ENCODE results near the gene CDC42SE1. TPM values are rescaled to one million over a fixed set of nuclear protein-coding genes. Genes with fewer than 3 reads are reported as not detected.

Gene CDC42SE1
- total and polyA plus RNA-seq, 9 of the 15 experiments (the other 6 are each of a cell fraction or from before 2014, with no cell fraction given), result 78.1 to 189 (median 114) TPM

GRCh38 chr1:151070474-151071276 is 11.3 kb upstream of the CDC42SE1 start, which contains the start of gene GABPB2 (continued):
- TF ChIP-seq, protein P1, sequence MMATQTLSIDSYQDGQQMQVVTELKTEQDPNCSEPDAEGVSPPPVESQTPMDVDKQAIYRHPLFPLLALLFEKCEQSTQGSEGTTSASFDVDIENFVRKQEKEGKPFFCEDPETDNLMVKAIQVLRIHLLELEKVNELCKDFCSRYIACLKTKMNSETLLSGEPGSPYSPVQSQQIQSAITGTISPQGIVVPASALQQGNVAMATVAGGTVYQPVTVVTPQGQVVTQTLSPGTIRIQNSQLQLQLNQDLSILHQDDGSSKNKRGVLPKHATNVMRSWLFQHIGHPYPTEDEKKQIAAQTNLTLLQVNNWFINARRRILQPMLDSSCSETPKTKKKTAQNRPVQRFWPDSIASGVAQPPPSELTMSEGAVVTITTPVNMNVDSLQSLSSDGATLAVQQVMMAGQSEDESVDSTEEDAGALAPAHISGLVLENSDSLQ (IDR thresholded peaks at IDR 0.05), result no peak
- TF ChIP-seq, protein P2, sequence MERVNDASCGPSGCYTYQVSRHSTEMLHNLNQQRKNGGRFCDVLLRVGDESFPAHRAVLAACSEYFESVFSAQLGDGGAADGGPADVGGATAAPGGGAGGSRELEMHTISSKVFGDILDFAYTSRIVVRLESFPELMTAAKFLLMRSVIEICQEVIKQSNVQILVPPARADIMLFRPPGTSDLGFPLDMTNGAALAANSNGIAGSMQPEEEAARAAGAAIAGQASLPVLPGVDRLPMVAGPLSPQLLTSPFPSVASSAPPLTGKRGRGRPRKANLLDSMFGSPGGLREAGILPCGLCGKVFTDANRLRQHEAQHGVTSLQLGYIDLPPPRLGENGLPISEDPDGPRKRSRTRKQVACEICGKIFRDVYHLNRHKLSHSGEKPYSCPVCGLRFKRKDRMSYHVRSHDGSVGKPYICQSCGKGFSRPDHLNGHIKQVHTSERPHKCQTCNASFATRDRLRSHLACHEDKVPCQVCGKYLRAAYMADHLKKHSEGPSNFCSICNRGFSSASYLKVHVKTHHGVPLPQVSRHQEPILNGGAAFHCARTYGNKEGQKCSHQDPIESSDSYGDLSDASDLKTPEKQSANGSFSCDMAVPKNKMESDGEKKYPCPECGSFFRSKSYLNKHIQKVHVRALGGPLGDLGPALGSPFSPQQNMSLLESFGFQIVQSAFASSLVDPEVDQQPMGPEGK (CRISPR knock-in tag; IDR thresholded peaks at IDR 0.05; ENCODE audit: borderline replicate concordance), result no peak
- no peak for TF ChIP-seq FUS (optimal IDR thresholded peaks at IDR 0.05; ENCODE audit: low read depth, low read length)
- peak; percentile 43; the same call in 1 of the 2 replicates for TF ChIP-seq STAT5A (IDR thresholded peaks at IDR 0.05; ENCODE audit: borderline replicate concordance, low read length)
- no peak for TF ChIP-seq ZNF780A (CRISPR knock-in tag; IDR thresholded peaks at IDR 0.05)
- TF ChIP-seq MAFF (IDR thresholded peaks at IDR 0.05; ENCODE audit: low read length), result no peak
- no peak for TF ChIP-seq ZBTB49 (CRISPR knock-in tag; IDR thresholded peaks at IDR 0.05; ENCODE audit: borderline replicate concordance)
- TF ChIP-seq HDAC2 (IDR thresholded peaks at IDR 0.05), result peak; percentile 92
- 0 out of 2 replicates have a peak, but pooled peaks have one; percentile 26 for TF ChIP-seq CCAR2 (IDR thresholded peaks at IDR 0.05; ENCODE audit: low read depth, low read length)
- TF ChIP-seq CTBP1 (IDR thresholded peaks at IDR 0.05; ENCODE audit: borderline replicate concordance), result peak; percentile 84
- TF ChIP-seq CBX2 (IDR thresholded peaks at IDR 0.05; ENCODE audit: insufficient read depth, low read length, poor library complexity, severe bottlenecking), result no peak
- TF ChIP-seq, protein P3, sequence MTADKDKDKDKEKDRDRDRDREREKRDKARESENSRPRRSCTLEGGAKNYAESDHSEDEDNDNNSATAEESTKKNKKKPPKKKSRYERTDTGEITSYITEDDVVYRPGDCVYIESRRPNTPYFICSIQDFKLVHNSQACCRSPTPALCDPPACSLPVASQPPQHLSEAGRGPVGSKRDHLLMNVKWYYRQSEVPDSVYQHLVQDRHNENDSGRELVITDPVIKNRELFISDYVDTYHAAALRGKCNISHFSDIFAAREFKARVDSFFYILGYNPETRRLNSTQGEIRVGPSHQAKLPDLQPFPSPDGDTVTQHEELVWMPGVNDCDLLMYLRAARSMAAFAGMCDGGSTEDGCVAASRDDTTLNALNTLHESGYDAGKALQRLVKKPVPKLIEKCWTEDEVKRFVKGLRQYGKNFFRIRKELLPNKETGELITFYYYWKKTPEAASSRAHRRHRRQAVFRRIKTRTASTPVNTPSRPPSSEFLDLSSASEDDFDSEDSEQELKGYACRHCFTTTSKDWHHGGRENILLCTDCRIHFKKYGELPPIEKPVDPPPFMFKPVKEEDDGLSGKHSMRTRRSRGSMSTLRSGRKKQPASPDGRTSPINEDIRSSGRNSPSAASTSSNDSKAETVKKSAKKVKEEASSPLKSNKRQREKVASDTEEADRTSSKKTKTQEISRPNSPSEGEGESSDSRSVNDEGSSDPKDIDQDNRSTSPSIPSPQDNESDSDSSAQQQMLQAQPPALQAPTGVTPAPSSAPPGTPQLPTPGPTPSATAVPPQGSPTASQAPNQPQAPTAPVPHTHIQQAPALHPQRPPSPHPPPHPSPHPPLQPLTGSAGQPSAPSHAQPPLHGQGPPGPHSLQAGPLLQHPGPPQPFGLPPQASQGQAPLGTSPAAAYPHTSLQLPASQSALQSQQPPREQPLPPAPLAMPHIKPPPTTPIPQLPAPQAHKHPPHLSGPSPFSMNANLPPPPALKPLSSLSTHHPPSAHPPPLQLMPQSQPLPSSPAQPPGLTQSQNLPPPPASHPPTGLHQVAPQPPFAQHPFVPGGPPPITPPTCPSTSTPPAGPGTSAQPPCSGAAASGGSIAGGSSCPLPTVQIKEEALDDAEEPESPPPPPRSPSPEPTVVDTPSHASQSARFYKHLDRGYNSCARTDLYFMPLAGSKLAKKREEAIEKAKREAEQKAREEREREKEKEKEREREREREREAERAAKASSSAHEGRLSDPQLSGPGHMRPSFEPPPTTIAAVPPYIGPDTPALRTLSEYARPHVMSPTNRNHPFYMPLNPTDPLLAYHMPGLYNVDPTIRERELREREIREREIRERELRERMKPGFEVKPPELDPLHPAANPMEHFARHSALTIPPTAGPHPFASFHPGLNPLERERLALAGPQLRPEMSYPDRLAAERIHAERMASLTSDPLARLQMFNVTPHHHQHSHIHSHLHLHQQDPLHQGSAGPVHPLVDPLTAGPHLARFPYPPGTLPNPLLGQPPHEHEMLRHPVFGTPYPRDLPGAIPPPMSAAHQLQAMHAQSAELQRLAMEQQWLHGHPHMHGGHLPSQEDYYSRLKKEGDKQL (CRISPR knock-in tag; IDR thresholded peaks at IDR 0.05; ENCODE audit: borderline replicate concordance), result no peak
- peak; percentile 97 for TF ChIP-seq ETV1 (tag; conservative IDR thresholded peaks at IDR 0.05; ENCODE audit: low read depth)
- peak; percentile 97 for TF ChIP-seq TAF9B (IDR thresholded peaks at IDR 0.05; ENCODE audit: partially characterized antibody)

All from K562 (cell line).